ENCODE measurements around the gene LRRC72. TPM values are rescaled to one million over a fixed set of nuclear protein-coding genes. Genes with fewer than 3 reads are reported as not detected.

The LRRC72 gene
- polyA plus RNA-seq, 3 donors from 2014 or later, result not detected

- peaks cover 0 to 4% (median 2%) of the 10 kb centered on the region in 3 donors for H3K27me3 Mint-ChIP-seq (ENCODE audit: low read depth in 3 of 3)
- H3K9me3 Mint-ChIP-seq, result no peaks in the 10 kb centered on the region
- H3K27ac Mint-ChIP-seq, result peak overlapping the region in 2 of 6 donors; percentile 1 to 59
- no peaks in the 10 kb centered on the region for H3K36me3 Mint-ChIP-seq
- peak overlapping the region in 2 of 5 donors; percentile 46 to 86 for H3K4me3 Mint-ChIP-seq
- peaks cover 16 to 22% of the 10 kb centered on the region in 2 donors for H3K4me1 Mint-ChIP-seq
- DNase-seq, result peak; percentile 27 to 50 (median 43)
These were observed 38.3 kb downstream of the LRRC72 start for GRCh38 chr7:16564909-16565426.

DNA sequence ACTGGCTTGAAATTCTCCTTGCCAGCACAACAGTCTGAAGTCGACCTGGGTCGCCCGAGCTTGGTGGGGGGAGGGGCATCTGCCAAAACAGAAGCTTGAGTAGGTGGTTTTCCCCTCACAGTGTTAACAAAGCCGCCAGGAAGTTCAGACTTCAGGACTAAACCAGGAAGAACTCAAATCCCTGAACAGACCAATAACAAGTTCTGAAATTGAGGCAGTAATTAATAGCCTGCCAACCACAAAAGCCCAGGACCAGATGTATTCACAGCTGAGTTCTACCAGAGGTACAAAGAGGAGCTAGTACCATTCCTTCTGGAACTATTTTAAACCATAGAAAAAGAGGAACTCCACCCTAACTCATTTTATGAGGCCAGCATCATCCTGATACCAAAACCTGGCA, 45.3 kb downstream of the LRRC72 start:
- no peak overlapping the region for H3K27ac Mint-ChIP-seq
- no peak for DNase-seq
- no peaks in the 10 kb centered on the region for H3K4me1 Mint-ChIP-seq
- H3K27me3 Mint-ChIP-seq (ENCODE audit: low read depth in 3 of 3), result peaks cover 0 to 7% (median 5%) of the 10 kb centered on the region in 3 donors
- peaks cover 0 to 3% (median 0%) of the 10 kb centered on the region in 6 donors for H3K9me3 Mint-ChIP-seq
- H3K36me3 Mint-ChIP-seq, result no peaks in the 10 kb centered on the region
- no peak overlapping the region for H3K4me3 Mint-ChIP-seq

GRCh38 chr7:16579216-16579615, 52.6 kb downstream of the LRRC72 start:
- Mint-ChIP-seq H3K27me3 (ENCODE audit: low read depth in 3 of 3) (peaks cover 0 to 3% (median 2%) of the 10 kb centered on the region in 3 donors), H3K4me1 (no peaks in the 10 kb centered on the region), H3K9me3 (no peaks in the 10 kb centered on the region), H3K36me3 (no peaks in the 10 kb centered on the region), H3K4me3 (no peak overlapping the region), H3K27ac (no peak overlapping the region)
- no peak for DNase-seq

DNA sequence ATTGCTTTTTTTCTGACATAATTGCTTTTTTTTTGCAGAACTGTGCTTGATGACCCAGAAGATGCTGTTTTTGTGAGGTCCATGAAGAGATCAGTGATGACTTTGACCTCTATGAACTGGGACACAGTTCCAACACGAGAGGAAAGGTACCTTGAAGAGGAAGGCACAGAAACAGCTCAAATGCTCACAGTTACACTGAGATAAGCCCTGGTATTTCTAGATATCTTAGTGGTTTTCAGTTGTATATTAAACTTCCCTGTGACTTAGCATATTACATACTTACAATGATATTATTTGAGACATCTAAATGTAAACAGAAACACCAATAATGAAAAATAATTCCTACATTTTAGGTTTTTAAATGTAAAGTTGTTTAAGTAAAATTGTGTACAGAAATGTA, 54.7 kb downstream of the LRRC72 start:
- Mint-ChIP-seq H3K36me3 (no peaks in the 10 kb centered on the region), H3K4me3 (no peak overlapping the region), H3K9me3 (no peaks in the 10 kb centered on the region), H3K27me3 (ENCODE audit: low read depth in 3 of 3) (peaks cover 0 to 3% (median 2%) of the 10 kb centered on the region in 3 donors), H3K27ac (no peak overlapping the region), H3K4me1 (no peaks in the 10 kb centered on the region)
- DNase-seq, result no peak

GRCh38 chr7:16583834-16584233, 57.2 kb downstream of the LRRC72 start:
- no peak for DNase-seq
- Mint-ChIP-seq H3K4me1 (no peaks in the 10 kb centered on the region), H3K9me3 (no peaks in the 10 kb centered on the region), H3K4me3 (no peak overlapping the region), H3K36me3 (no peaks in the 10 kb centered on the region), H3K27me3 (ENCODE audit: low read depth in 3 of 3) (peaks cover 0 to 2% (median 1%) of the 10 kb centered on the region in 3 donors), H3K27ac (no peak overlapping the region)

GRCh38 chr7:16585540-16585939, 58.9 kb downstream of the LRRC72 start:
- DNase-seq, result no peak
- Mint-ChIP-seq H3K9me3 (no peaks in the 10 kb centered on the region), H3K27ac (no peak overlapping the region), H3K4me3 (no peak overlapping the region), H3K4me1 (no peaks in the 10 kb centered on the region), H3K27me3 (ENCODE audit: low read depth in 3 of 3) (peaks cover 0 to 2% (median 1%) of the 10 kb centered on the region in 3 donors), H3K36me3 (no peaks in the 10 kb centered on the region)

GRCh38 chr7:16586081-16586874, 59.7 kb downstream of the LRRC72 start:
- H3K27ac Mint-ChIP-seq, result no peak overlapping the region
- H3K36me3 Mint-ChIP-seq, result no peaks in the 10 kb centered on the region
- H3K4me3 Mint-ChIP-seq, result peak overlapping the region in 1 of 5 donors; percentile 15
- H3K4me1 Mint-ChIP-seq, result no peaks in the 10 kb centered on the region
- H3K27me3 Mint-ChIP-seq (ENCODE audit: low read depth in 3 of 3), result peaks cover 0 to 2% (median 1%) of the 10 kb centered on the region in 3 donors
- no peaks in the 10 kb centered on the region for H3K9me3 Mint-ChIP-seq
- no peak for DNase-seq

GRCh38 chr7:16587129-16587528, 60.5 kb downstream of the LRRC72 start:
- DNase-seq, result no peak
- peaks cover 0 to 2% (median 0%) of the 10 kb centered on the region in 3 donors for H3K27me3 Mint-ChIP-seq (ENCODE audit: low read depth in 3 of 3)
- no peak overlapping the region for H3K27ac Mint-ChIP-seq
- H3K4me1 Mint-ChIP-seq, result no peaks in the 10 kb centered on the region
- no peak overlapping the region for H3K4me3 Mint-ChIP-seq
- H3K36me3 Mint-ChIP-seq, result no peaks in the 10 kb centered on the region
- no peaks in the 10 kb centered on the region for H3K9me3 Mint-ChIP-seq

DNA sequence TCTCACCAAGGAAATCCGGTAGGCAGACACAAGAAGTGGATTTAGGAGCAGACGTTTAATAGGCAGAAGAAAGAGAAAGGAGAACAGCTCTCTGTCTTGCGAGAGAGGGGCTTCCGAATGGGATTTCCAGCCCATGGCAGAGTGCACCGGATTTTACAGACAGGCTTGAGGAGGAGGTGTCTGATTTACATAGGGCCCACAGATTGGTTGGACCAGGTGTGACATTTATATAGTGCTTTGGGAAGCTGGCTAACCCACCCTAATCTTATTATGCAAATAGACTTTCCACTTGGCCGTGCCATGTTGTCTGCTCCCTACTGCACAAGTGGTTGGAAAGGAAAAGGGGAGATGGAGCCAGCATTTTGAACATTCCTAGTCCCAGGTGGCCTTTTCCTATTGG, 61.2 kb downstream of the LRRC72 start:
- Mint-ChIP-seq H3K4me1 (no peaks in the 10 kb centered on the region), H3K36me3 (no peaks in the 10 kb centered on the region), H3K27me3 (ENCODE audit: low read depth in 3 of 3) (peaks cover 0 to 2% (median 0%) of the 10 kb centered on the region in 3 donors), H3K4me3 (no peak overlapping the region), H3K27ac (no peak overlapping the region), H3K9me3 (no peaks in the 10 kb centered on the region)
- DNase-seq, result no peak

DNA sequence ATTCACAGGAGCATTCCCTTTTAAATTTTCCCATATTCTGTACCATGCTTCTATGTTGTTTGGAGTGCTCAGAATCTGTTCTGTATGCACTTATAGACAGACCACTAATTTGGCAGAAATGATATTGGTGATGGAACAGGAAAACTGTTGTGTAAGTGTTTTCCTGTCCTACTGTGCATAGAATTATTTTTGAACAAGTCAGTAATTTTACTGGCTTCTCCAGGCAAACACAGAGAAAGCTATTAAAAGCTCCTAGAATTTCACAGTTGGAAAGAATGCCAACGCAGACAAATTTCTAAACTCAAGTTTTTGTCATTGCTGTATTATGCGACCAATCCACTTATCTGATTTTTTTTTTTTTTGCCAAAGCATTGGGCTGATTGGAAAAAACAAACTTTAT, 63.3 kb downstream of the LRRC72 start:
- Mint-ChIP-seq H3K27ac (no peak overlapping the region), H3K4me3 (no peak overlapping the region), H3K27me3 (ENCODE audit: low read depth in 3 of 3) (no peaks in the 10 kb centered on the region), H3K9me3 (no peaks in the 10 kb centered on the region), H3K36me3 (peaks cover 0 to 8% (median 0%) of the 10 kb centered on the region in 3 donors), H3K4me1 (no peaks in the 10 kb centered on the region)
- DNase-seq, result no peak

- Mint-ChIP-seq H3K9me3 (no peaks in the 10 kb centered on the region), H3K27ac (no peak overlapping the region), H3K4me1 (no peaks in the 10 kb centered on the region), H3K36me3 (peaks cover 0 to 8% (median 0%) of the 10 kb centered on the region in 3 donors), H3K27me3 (ENCODE audit: low read depth in 3 of 3) (no peaks in the 10 kb centered on the region), H3K4me3 (no peak overlapping the region)
- no peak for DNase-seq
These were observed 63.8 kb downstream of the LRRC72 start for GRCh38 chr7:16590424-16590823.

GRCh38 chr7:16592395-16592794, 65.8 kb downstream of the LRRC72 start:
- Mint-ChIP-seq H3K36me3 (peaks cover 0 to 20% (median 7%) of the 10 kb centered on the region in 3 donors), H3K9me3 (no peaks in the 10 kb centered on the region)

GRCh38 chr7:16594061-16594460, 67.4 kb downstream of the LRRC72 start:
- Mint-ChIP-seq H3K27ac (peak overlapping the region in 1 of 6 donors; percentile 13), H3K27me3 (ENCODE audit: low read depth in 3 of 3) (no peaks in the 10 kb centered on the region), H3K9me3 (no peaks in the 10 kb centered on the region), H3K4me3 (no peak overlapping the region), H3K4me1 (no peaks in the 10 kb centered on the region), H3K36me3 (peaks cover 7 to 28% (median 13%) of the 10 kb centered on the region in 3 donors)
- no peak for DNase-seq

More at GRCh38 chr7:16592395-16592794, 65.8 kb downstream of the LRRC72 start:
- Mint-ChIP-seq H3K4me3 (no peak overlapping the region), H3K4me1 (no peaks in the 10 kb centered on the region), H3K27me3 (ENCODE audit: low read depth in 3 of 3) (no peaks in the 10 kb centered on the region), H3K27ac (no peak overlapping the region)
- no peak for DNase-seq

- Mint-ChIP-seq H3K4me1 (no peaks in the 10 kb centered on the region), H3K27me3 (ENCODE audit: low read depth in 3 of 3) (no peaks in the 10 kb centered on the region), H3K9me3 (no peaks in the 10 kb centered on the region), H3K36me3 (peaks cover 7 to 28% (median 18%) of the 10 kb centered on the region in 3 donors), H3K4me3 (no peak overlapping the region), H3K27ac (no peak overlapping the region)
- DNase-seq, result no peak
These were observed 68.1 kb downstream of the LRRC72 start for GRCh38 chr7:16594676-16595075.
